NCI-H69 (cell line): Measurements from ENCODE around the gene SEC23A.
A peak's percentile ranks its signal among the peaks of the same experiment; 100 is the strongest.
"Not testable (repeated sequence)": the region's sequence is repeated elsewhere in the genome, so short reads cannot be mapped to it uniquely, and the experiment has no call there.

Experiments
- DNase-seq: peaks from one replicate; lab custom pipeline; 2025; lab: John Stamatoyannopoulos, UW

Gene SEC23A

DNA sequence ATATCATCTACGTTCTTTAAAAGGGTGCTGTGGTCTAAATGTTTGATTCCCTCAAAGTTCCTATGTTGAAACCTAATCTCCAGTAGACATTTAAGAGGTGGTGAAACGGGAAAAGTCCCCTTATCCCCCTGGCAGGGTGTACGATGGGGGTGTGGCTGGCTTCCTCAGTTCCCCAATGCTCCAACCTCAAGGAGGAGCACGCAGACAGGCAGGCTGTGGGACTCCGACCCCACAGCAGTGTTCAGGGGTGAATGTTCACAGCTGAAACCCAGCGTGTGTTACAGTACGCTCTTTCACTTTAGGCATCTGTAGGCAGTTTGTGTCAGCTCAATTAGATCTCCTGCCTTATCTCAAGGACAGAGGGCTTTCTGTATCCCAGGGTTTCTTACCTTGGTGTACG, 73.2 kb downstream of the SEC23A start:
- DNase-seq: no peak

DNA sequence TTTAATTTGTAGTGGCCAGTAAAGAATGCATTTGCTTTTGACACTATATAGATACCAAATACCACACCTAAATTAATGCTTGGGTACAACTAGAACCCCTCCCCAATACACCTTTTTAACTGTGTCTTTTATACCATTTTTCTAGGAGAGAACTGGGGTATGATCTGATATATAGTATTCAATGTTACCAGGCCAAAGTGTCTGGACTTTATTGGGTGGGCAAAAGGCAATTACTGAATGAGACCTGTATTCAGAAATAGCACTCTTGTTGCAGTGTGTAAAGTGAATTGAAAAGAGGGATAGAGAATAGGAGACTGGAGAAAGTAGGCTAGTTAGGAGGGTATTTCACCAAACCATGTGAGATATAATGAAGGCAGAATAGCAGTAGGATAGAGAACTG, 74.4 kb downstream of the SEC23A start:
- DNase-seq: no peak

DNA sequence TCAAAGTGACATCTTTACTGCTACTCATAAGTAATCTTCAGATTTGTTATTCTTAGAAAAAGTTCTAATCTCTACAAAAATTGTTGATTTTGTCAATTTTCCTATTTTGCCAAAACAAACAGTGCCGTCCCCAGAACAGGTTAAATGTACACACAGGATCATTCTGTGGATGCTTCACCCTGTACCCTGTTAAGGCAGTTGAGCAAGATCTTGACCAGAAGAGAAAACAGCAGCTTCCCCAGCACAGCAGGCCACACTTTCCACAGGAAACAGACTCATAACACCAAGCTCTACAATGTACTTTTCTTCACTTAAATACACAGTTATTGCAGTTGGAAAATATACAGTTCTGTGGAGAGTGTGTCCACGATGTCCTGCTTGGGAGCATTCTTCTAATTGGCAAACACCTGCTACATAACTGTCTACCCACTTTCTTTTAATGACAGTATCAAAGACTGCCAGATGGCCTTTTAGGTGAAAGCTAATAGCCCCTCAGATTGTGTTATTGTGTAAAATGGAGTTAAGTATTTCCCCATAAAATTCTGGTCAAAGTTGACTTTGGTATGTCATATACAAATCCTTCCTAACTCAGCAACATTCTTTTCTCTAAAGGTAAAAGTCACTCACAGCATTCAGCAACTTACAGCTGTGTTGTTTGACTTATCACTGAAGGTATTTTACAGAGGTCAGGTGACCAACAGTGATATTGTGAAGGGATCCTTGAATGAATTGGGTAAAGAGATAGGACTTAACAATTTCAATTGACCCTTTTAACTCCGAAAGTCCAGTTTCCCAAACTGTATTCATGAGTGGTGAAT, 77.0 kb downstream of the SEC23A start:
- peak; percentile 84 for DNase-seq

DNA sequence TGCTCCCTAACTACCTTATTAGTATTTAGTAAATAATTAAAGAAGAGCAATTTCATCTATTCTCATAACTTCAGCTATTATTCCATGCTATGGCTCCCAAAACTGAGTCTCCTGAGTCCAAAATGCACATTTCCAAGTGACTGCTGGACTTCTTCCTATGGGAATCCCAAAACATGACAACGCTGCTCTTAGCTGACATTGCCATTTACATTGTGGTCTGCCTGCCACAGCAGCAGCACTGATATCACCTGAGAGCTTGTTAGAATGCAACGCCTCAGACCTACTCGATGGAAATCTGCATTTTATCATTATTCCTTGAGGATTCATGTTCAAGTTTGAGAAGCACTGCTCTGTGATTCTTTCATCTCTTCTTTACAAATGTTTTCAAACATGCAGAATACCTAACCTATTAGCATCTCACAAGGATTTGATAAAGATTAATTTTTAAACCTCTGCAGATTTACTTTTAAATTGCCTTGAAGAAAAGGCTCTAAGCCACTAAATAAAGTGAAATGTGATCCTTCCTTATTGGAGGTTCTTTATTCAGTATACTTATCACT, 77.7 kb downstream of the SEC23A start:
- peak; percentile 22 for DNase-seq

DNA sequence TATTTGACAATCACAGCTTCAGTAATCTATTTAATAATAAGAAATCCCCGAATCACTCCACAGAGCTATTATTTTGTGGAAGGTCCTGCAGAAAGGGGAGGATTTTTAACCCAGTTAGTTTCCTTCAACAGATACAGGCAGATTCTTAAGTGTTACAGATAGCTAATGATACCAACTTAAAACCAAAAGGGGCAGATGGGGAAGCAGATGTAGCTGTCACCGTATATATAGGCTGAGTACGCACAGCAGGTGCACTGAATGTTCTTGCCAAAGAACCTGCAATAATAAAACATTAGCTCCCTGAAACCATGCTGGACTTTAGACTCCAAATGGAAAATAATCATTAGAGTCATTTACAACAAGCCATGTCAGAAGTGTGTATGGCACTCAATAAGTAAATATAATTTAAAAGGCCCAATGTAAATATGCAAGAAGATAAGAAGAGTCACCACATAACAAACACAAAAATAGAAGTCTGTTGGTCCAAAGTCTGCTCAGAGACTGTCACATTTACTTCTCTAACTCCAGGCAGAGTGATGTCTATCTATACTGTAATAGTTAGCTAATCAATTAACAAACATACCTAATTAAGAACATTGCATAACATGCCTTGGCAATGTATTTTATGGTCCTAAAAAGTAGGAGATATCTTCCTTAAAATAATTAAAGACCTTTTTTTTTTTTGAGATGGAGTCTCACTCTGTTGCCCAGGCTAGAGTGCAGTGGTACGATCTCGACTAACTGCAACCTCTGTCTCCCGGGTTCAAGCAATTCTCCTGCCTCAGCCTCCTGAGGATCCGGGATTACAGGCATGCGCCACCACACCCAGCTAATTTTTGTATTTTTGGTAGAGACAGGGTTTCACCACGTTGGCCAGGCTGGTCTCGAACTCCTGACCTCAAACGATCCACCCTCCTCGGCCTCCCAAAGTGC, 78.8 kb downstream of the SEC23A start:
- peak; percentile 96 for DNase-seq

DNA sequence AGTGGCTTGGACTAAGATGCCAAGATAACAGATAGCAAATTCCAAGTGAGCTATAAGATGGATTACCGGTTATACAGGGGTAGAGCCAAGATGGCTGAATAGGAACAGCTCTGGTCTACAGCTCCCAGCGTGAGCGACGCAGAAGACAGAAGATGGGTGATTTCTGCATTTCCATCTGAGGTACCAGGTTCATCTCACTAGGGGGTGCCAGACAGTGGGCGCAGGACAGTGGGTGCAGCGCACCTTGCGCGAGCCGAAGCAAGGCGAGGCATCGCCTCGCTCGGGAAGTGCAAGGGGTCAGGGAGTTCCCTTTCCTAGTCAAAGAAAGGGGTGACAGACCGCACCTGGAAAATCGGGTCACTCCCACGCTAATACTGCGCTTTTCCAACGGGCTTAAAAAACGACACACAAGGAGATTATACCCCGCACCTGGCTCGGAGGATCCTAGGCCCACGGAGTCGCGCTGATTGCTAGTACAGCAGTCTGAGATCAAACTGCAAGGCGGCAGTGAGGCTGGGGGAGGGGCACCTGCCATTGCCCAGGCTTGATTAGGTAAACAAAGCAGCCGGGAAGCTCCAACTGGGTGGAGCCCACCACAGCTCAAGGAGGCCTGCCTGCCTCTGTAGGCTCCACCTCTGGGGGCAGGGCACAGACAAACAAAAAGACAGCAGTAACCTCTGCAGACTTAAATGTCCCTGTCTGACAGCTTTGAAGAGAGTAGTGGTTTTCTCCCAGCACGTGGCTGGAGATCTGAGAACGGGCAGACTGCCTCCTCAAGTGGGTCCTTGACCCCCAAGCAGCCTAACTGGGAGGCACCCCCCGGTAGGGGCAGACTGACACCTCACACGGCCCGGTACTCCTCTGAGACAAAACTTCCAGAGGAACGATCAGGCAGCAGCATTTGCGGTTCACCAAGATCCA, 85.7 kb downstream of the SEC23A start:
- peak; percentile 47 for DNase-seq

DNA sequence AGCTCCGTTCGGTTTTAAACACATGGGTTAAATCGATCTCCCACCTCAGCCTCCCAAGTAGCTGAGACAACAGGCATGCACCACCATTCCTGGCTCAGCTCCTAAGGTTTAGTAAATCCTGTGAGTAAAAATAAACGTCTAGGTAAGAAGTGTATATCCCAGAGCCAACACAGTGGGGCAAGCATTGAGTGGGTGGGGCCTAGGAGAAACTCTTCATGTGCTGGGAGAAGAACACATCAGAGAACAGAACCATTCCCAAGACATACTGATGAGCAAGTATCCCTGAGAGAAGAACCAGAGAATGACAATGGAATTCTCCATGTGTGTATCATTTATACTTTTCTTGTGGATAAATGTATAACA, 86.3 kb downstream of the SEC23A start:
- peak; percentile 26 for DNase-seq

DNA sequence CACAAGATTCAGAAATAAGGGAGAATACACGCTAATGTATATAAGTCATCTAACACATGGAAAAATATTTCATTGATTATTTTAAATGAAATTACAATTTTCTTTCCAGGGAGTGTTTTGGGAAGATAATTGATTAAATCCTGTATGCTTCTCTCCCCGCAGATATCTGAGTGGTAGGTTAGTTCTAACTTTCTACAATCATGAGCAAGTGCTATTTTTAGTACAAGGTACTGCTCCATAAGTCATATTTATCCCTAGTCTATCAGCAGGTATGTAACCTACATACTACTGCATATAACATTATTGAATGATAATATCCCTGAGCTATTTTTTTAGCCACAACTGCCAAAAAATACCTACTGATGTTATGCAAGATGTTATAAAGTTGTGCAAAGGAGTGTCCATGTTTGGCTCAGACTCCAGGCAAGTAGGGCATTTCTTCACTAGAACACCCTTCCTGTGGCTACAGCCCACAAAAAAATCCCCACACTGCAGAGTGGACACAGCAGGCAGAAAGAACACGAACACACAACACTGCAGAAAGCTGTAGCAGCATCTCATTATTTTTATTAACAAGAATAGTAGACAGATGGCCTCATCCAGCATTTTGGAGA, 87.0 kb downstream of the SEC23A start:
- no peak for DNase-seq

DNA sequence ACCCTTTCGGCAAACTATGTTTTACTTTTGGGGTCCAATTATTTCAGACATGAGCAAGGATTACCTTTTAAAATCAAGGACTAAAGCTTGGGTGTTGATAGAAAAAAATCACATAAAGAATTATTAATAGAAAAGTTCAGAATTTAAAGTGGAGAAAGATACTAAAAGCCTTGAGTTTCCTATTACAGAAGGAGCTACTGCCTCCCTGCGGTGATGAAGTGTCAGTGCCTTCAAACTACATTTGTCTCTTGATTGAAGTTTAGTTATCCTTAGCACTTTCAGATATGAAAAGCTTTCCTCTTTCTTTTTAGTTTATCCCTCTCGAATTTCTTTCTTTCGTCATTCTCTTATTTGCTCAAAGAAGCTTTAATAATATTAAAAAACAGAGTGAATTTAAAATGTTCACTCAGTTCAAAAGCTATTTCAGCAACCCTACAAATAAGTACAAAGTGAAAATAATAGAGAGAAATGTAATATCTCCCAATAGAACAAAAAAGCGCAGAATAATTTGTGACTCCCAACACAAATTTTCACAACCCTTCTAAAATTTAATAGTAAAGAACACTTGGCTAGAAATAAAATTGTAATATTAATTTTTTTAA, 87.6 kb downstream of the SEC23A start:
- peak; percentile 74 for DNase-seq

DNA sequence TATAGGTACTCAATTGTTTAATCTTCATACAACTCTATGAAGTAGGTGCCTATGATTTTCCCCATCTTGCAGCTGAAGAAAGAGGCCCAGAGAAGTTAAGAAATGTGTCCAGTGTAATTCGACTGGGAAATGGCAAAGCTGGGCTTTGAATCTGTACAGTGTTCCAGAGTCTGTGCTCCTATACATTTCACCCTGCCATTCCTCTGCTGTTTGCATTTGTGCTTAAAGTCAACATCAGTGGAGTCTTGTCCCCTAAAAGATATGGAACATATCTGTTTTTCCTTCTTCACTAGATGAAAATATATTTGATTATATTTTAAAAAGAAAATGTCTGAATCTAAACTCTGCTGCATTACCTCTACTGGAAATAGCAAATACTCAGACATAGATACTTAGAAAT, 88.6 kb downstream of the SEC23A start:
- no peak for DNase-seq

DNA sequence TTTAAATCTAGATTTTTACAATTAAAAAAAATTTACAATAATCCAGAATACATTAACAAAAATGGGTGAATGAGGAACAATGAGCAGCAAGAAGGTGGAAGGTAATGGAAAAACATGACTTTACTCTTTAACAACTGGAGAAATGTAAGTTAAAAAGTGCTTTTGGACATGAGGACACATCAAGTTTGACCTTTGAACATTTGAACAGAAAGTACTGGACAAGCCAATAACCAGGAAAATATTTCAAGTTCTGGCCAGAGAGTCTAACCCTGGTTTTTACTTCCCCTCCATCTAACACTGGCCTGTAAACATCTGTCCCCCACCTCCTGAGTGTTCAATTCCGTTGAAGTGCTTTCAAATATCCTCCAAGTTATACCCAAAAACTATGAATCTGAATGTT, 94.1 kb downstream of the SEC23A start:
- DNase-seq: not testable (repeated sequence)

DNA sequence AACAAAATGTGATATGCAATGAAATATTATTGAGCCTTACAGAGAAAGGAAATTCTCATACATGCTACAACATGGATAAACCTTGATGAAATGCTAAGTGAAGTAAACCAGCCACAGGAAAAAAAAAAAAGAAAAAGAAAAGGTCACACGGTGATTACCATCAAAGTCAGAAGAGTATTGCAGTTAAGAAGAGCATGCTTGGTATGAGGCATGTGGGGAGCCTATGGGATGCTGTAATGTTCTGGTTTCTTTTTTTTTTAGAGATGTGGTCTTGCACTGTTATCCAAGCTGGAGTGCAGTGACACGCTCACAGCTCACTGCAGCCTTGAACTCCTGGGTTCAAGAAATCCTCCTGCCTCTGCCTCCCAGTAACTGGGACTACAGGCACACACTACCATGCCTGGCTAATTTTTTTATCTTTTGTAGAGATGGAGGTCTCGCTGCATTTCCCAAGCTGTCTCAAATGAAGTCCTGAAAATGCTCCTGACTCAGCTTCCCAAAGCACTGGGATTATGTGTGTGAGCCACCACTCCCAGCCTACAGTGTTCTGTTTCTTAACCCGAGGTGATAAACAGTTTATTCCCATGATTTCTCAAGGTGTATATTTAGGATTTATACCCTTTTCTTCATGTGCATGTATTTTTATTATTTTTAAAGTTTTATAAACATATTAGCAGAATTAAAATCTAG, 96.2 kb downstream of the SEC23A start:
- no peak for DNase-seq

DNA sequence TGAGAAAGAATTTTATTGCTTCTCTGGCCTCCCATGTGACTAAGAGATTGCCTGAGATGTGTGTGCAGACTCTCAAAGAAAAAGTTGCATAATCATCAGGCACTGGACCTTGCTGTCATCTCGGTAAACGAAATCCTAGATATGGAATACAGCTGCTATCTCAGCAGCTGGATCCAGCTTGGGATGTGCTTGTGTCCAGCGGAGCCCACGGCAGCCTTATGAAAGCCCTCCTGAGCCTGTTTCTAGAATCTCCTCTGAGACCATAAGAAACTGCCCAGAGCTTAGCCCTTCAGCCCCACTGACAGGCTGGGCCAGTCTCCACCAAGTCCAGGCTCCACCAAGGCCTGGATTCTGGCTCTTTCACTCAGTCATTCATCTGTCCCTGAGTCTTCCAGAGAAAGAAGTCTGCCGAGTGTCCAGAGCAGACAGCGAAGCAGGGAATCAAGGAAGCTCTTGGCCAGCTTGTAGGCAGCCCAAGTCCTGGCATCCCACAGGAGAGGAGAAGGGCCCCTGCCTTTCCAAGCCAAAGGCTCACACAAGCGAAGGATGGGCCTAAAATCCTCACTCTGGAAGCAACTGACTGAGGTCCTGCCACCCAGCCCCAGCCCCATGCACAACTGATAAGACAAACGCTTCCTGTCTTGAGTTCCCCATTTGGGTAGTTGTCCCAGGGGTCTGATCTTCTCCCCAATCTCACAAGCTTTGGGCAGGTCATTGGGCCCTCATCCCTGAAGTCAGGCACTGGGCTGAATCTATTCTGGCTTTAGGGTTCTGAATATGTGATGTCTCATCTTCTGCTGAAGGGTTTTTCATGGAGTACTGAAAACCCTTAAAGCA, 97.8 kb downstream of the SEC23A start:
- no peak for DNase-seq

DNA sequence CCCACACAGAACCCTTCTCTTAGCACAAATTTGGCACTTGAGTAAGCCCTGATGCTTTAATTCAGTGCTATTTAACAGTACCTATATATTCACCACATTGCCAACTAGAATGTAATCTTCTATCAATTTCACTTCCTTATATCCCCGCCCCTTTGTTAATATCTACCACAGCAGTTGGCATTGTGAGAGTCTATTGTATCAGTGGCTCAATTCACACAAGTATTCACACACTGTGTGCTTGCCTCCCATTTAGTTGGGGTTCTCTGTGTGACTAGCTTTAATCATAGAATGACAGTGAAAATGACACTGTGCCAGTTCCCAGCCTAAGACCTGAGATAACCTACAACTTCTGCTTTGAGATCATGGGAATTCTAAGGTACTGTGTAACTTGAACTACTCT, 103.1 kb downstream of the SEC23A start:
- DNase-seq: no peak

DNA sequence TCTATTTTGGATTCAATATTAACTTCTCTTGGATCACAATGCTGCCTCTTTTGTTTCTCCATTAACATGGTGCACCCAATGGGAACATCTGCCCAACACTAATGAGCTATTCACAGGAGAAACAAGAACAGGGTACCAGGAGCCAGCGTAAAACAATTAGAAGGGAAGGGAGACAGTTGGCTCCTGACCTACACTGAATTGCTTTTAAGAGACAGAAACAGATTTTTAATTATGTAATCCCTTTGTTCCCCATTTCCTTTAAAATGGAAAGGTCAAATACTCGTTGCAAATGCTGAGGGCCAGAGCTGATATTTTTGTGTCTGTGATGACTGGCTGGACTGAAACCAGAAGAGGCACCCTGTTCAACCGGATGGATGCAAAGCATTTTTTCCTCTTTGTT, 108.3 kb downstream of the SEC23A start:
- DNase-seq: peak; percentile 82

DNA sequence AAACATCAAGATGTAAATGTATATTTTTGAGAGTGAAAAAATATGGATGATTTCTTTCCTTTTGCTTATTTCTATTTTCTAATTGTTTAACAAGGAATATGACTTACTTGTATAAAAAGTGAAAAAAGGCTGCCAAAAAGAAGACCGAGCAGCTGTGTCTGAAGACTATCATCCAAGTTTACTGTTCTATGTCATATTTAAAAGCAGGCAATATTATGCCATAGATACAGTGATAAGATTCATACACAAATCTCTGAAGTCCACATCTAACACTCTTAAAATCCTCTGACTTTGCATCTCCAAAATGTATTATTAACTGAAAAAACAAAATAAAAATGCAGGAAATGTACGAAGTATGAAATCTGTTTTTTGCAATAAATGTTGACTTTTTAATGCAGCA, 109.1 kb downstream of the SEC23A start:
- no peak for DNase-seq

DNA sequence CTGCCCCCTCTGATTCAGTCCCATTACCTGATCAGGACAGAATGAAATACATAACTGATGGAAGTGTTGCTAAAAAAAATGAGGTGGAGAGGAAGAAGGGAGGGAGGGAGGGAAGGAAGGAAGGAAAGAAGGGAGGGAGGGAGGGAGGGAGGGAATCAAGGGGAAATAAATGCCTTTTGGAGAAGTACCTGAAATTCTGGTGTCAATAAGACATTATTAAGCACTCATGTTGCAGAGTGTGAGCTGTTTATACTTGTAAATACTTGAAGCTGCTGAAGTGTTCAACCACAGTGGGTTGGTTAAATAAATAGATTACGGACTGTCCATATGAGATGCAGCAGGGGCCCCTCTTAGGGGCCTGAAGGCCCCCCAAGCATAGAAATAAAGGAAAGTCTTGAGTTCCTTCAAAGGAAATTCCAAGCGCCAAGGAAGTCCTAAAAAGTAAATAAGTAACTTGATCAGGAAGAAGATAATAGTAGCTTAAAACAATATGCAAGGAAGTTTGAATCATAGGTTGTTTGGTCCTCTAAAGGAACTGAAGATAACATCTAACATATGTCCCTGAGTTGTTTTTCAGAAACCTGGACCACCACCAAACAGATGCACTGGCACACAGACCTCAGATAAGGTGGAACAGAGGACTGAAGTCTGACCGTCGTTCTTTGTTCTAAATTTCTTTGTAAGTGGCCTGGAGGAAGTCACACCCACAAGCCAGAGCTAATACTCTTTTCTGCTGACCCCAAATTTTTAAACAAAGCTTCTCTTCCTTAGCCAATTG, 110.8 kb downstream of the SEC23A start:
- DNase-seq: no peak

DNA sequence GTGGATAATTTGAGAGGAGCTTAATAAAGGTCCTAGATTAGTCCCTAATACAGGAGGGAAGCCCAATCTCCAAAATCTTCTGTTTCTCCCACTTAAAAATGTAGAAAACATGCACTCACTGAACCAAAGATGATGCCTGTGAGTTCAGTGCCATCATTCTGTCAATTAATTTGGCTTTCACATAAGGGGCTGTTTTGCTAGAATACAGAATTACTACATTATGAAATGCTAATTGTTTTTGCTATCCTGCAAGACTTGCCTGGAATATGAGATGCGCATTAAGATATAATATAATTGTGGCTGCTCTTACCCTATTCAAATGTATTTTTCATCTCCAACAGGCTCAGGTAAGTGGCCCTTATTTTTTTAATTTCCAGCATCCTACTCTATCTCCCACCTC, 111.7 kb downstream of the SEC23A start:
- no peak for DNase-seq
